Ovary (tissue), 9 donors: ENCODE results near the gene CSRP1. TPM values are rescaled to one million over a fixed set of nuclear protein-coding genes. Genes with fewer than 3 reads are reported as not detected.

ENCODE experiments used
- DNase-seq, 5 donors: peaks; one replicate each; pipeline ENCODE4 v3.0.0-alpha.2; 2019 to 2020
- H3K27ac ChIP-seq, 2 donors: fragments of 200-600 bp; one replicate each; pipeline versions ENCODE4 v1.5.1 to v1.8.0; 2019 to 2022
- H3K27me3 ChIP-seq: fragments of 200-600 bp; one replicate; pipeline ENCODE4 v1.8.0; 2022
- H3K36me3 ChIP-seq: fragments of 200-600 bp; sonication (generic); one replicate; pipeline ENCODE4 v1.5.1; 2019
- H3K4me1 ChIP-seq: one replicate; pipeline ENCODE4 v1.8.1; 2013; ENCODE audit warnings: mild to moderate bottlenecking, moderate library complexity; ENCODE audit not compliant: insufficient read depth
- H3K4me3 ChIP-seq: fragments of 200-600 bp; sonication (generic); one replicate; pipeline ENCODE4 v1.5.1; 2017
- H3K9me3 ChIP-seq, 2 donors: fragments of 200-600 bp in 1 of 2; sonication (generic) in 1 of 2; one replicate each; pipeline versions ENCODE4 v1.5.1 to v1.8.1; 2013 to 2019; ENCODE audit warnings: mild to moderate bottlenecking in 1 of 2, moderate library complexity in 1 of 2
- CTCF ChIP-seq, 3 donors: fragments of 450-650 bp in 2 of 3; fragments of 200-600 bp in 1 of 3; IDR thresholded peaks; one replicate each; pipeline versions ENCODE4 v1.5.1 to v1.8.0; 2016 to 2022; ENCODE audit warnings: antibody characterized with exemption in 3 of 3, mild to moderate bottlenecking in 1 of 3
- EP300 ChIP-seq: sonication (generic); formaldehyde crosslinking; IDR thresholded peaks from one replicate; pipeline ENCODE4 v1.6.1; 2017; ENCODE audit warnings: antibody characterized with exemption
- POLR2A ChIP-seq: fragments of 450-650 bp; IDR thresholded peaks from one replicate; pipeline ENCODE4 v1.6.1; 2017; ENCODE audit warnings: antibody characterized with exemption, mild to moderate bottlenecking, moderate library complexity
- WGBS, 3 donors: extraction: QIAGEN DNeasy Blood & Tissue Kit in 1 of 3; methylation state at CpG; one replicate each; pipeline versions ENCODE4 v1.1.5 to v1.1.7; 2013 to 2017; 5-methylcytosine and 5-hydroxymethylcytosine counted together
- intact Hi-C, 4 donors: fragments of 100-400 bp; cut with DNase I; formaldehyde crosslinking; loops; one replicate each; pipeline versions ENCODE4 v1.11.0 to v1.15.1; 2022 to 2023
- polyA plus RNA-seq, 2 donors: library from polyadenylated mRNA; stranded (reverse); fragments of 200-250 nt in 1 of 2; fragments of 350-450 nt in 1 of 2; fragmentation: Illumina TruSeq in 1 of 2; extraction: RNeasy Lipid Tissue Mini Kit (QIAGEN cat#74804) in 1 of 2; gene quantifications; one replicate each; pipeline ENCODE4 v1.2.3, GENCODE V29; 2013 to 2014
- total RNA-seq, 7 donors: library from RNA; depleted of rRNA in 2 of 7; stranded (reverse); fragments of >200 nt in 2 of 7; fragmentation: NEBNext Ultra II Directional in 3 of 7; extraction: Animal tissue kit (Norgen Biotek cat#: 25700) in 3 of 7; gene quantifications; one replicate each; pipeline versions ENCODE4 v1.1.0 to v1.2.4, GENCODE V29; 2016 to 2023
- donor health status: DM: no; HTN: no; CAD: no; lungs with moderate emphysema.
- donor health status: DM: no; HTN: no; CAD: no.
- donor health status: Bipolar disorder and iron deficiency.
- donor health status: DM: yes; HTN: yes; CAD: no.
- donor health status: DM: no; HTN: no; CAD: no.
- donor health status: DM: yes; HTN: yes; CAD: no.

The CSRP1 gene
- total and polyA plus RNA-seq, 9 donors: 205 to 783 (median 274) TPM

GRCh38 chr1:201459052-201459451, 47.9 kb downstream of the CSRP1 start:
- WGBS, 3 donors: 87 to 96% (median 88%) methylated on average over 3 of the region's 3 CpGs
- H3K4me1 ChIP-seq: peaks cover 3% of the 10 kb centered on the region
- TF ChIP-seq EP300 (no peak), CTCF (IDR thresholded peaks at IDR 0.05) (no peak), POLR2A (no peak)
- intact Hi-C loops: no loop called here
- H3K27me3 ChIP-seq: no peaks in the 10 kb centered on the region
- H3K36me3 ChIP-seq: no peaks in the 10 kb centered on the region
- no peaks in the 10 kb centered on the region for H3K9me3 ChIP-seq
- no peak overlapping the region for H3K27ac ChIP-seq
- no peak overlapping the region for H3K4me3 ChIP-seq
- no peak for DNase-seq

GRCh38 chr1:201457508-201457960, 49.4 kb downstream of the CSRP1 start:
- intact Hi-C loops: no loop called here
- DNase-seq: no peak
- no peaks in the 10 kb centered on the region for H3K36me3 ChIP-seq
- H3K4me1 ChIP-seq: peaks cover 3% of the 10 kb centered on the region
- H3K4me3 ChIP-seq: no peak overlapping the region
- H3K27me3 ChIP-seq: no peaks in the 10 kb centered on the region
- H3K9me3 ChIP-seq: no peaks in the 10 kb centered on the region
- TF ChIP-seq POLR2A: no peak
- no peak for TF ChIP-seq CTCF (IDR thresholded peaks at IDR 0.05)
- no peak for TF ChIP-seq EP300
- 56 to 69% (median 57%) methylated on average over 4 of the region's 4 CpGs for WGBS, 3 donors
- no peak overlapping the region for H3K27ac ChIP-seq

GRCh38 chr1:201456499-201457309, 50.2 kb downstream of the CSRP1 start:
- Histone ChIP-seq H3K36me3 (no peaks in the 10 kb centered on the region), H3K27ac (no peak overlapping the region), H3K4me1 (peaks cover 3% of the 10 kb centered on the region), H3K27me3 (no peaks in the 10 kb centered on the region), H3K4me3 (no peak overlapping the region), H3K9me3 (no peaks in the 10 kb centered on the region)
- peak in 1 of 5 donors; percentile 67 for DNase-seq
- intact Hi-C loops: no loop called here
- TF ChIP-seq CTCF (IDR thresholded peaks at IDR 0.05) (no peak), EP300 (no peak), POLR2A (no peak)
- WGBS, 3 donors: 48 to 54% (median 52%) methylated on average over 11 of the region's 11 CpGs

GRCh38 chr1:201455098-201455497, 51.8 kb downstream of the CSRP1 start:
- TF ChIP-seq POLR2A: no peak
- TF ChIP-seq EP300: no peak
- Histone ChIP-seq H3K27ac (no peak overlapping the region), H3K9me3 (no peaks in the 10 kb centered on the region), H3K4me1 (peaks cover 5% of the 10 kb centered on the region), H3K4me3 (no peak overlapping the region), H3K36me3 (no peaks in the 10 kb centered on the region), H3K27me3 (no peaks in the 10 kb centered on the region)
- 70 to 91% (median 76%) methylated on average over 6 of the region's 6 CpGs for WGBS, 3 donors
- intact Hi-C loops: no loop called here
- no peak for DNase-seq

- Histone ChIP-seq H3K27me3 (no peaks in the 10 kb centered on the region), H3K4me1 (peaks cover 5% of the 10 kb centered on the region), H3K36me3 (no peaks in the 10 kb centered on the region), H3K4me3 (no peak overlapping the region), H3K9me3 (no peaks in the 10 kb centered on the region), H3K27ac (no peak overlapping the region)
- intact Hi-C loops: no loop called here
- TF ChIP-seq POLR2A: no peak
- TF ChIP-seq EP300: no peak
- TF ChIP-seq CTCF (IDR thresholded peaks at IDR 0.05): no peak
- WGBS, 3 donors: 77 to 85% (median 83%) methylated on average over 4 of the region's 4 CpGs
- DNase-seq: no peak
These were observed 52.3 kb downstream of the CSRP1 start for GRCh38 chr1:201454608-201455007.
